Embryonic facial prominence (tissue), 1 donor: Measurements from ENCODE around the gene CTNNA3.

Experiments used
- DNase-seq: peaks from one replicate; pipeline ENCODE4 v3.0.0-alpha.2; 2016; ENCODE audit errors: extremely low spot score

CTNNA3 gene

GRCh38 chr10:66292922-66293321 lies 1403.1 kb downstream of the CTNNA3 start:
- no peak for DNase-seq

GRCh38 chr10:66292456-66292855 lies 1403.5 kb downstream of the CTNNA3 start:
- DNase-seq = no peak

- DNase-seq = no peak
Observed at GRCh38 chr10:66291133-66291532, 1404.9 kb downstream of the CTNNA3 start.

DNA sequence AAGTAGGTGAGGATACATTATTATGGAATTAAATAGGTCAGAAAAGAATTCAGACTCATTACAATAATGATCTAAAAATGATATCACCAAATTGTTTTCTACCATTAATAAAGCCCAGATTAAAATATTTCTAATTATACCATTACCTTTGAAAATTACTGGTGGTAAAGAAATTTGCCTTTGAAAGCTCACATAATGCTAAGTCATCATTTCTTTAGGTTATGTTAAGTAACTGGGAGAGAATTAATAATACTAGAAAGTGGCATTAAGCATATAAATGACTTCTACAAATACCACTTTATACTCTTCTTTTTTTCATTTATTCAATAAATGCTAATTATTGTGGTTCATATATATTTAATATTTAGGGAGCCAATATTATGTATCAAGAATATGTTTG lies 1411.4 kb downstream of the CTNNA3 start:
- DNase-seq = no peak

DNA sequence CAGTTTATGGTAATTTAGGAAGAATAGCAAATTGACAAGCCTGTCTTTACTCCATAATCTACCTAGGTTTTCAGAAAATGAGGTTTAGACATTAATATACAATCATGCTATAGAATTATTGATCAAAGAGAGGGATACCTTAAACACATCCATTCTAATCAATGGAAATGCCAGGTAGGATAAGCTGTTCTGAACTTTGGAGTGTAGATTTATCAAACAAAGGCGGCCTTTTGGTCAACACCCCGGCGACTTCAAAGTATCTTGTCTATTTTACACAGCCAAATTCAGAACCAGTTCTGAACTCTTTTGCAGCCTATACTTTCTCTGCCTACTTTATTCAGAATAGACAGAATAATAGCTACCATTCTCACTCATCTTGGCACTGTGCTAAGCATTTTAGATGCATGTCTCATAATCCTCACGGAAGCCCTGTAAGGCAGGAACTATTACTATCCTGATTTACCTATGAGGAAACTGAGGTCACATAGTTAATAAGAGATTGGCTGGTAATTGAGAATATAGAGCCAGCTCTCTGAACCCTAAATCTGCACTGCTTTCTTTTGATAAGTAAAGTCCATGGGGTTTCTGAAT lies 1412.0 kb downstream of the CTNNA3 start:
- DNase-seq = no peak

DNA sequence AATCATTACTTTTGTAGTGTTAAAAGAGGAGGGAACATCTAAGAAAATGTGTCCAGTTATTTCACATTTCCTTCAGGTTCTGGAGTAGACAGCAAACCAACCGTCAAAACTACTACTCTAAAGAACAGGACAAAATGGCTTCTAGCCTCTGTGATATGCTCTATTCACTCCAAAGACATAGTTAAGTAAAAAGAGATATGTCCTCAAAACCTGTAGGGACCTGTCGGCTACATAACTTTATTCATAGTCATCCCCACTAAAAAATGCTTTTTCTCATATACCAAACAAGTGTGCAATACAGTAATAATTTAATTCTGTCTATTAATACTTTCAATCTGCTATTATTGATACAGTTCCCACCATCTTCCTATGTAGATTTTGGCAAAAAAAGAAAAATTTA lies 1412.9 kb downstream of the CTNNA3 start:
- no peak for DNase-seq

DNA sequence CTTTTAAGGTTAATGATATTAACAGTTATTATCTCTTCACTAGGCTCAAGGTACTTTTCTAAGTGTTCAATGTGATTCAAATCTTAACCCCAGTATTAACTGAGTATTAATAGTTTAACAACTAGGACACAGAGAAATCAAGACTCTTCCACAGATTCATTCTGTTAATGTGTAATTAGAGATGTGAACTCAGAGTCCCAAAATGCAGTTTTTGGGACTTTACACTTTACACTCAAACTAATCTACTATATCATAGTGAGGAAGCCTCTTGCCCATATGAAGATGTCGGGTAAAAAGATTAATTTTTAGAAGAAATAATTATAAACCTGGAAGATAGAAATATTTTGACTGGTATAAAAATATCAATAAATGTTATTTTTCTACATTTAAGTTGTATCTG lies 1414.7 kb downstream of the CTNNA3 start:
- DNase-seq = no peak

DNA sequence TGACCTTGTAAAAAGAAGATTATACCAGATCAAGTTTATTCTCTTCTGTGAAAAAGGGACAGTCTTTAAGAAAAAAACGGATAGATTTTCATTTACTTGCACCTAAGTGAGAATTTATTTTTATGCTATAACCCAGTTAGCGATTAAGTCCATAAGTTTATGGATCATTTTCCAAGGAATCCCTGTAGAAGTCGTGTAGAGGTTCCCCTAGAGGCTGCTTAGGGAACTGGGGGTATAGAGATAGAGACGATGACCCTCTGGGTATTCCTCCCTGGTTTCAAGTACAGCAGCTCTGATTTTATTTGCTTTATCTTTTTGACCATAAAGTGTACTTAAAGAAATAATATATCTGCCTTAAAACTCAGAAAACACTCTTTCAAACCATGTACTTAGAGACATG lies 1418.5 kb downstream of the CTNNA3 start:
- no peak for DNase-seq

DNA sequence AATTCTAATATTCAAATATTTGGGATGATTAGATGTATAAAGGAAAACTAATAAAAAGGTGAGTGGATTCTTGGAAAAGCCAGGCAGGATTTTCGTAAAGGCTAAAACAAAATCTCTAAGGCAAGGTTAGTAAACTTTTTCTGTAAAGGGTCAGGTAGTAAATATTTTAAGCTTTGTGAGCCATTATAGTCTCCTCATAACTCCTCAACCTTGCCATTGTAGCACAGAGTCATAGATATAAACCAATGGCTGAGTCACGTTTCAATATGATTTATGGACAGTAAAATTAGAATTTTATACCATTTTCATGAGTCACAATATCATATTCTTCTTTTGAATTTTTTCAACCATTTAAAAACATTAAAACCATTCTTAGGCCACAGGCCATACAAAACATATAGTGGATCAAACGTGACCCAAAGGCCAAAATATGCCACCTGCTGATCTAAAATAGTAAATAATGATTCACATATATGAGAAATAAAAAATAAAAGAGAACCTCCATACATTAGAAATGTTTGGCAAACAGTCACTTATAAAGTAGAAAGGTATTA lies 1422.0 kb downstream of the CTNNA3 start:
- no peak for DNase-seq

DNA sequence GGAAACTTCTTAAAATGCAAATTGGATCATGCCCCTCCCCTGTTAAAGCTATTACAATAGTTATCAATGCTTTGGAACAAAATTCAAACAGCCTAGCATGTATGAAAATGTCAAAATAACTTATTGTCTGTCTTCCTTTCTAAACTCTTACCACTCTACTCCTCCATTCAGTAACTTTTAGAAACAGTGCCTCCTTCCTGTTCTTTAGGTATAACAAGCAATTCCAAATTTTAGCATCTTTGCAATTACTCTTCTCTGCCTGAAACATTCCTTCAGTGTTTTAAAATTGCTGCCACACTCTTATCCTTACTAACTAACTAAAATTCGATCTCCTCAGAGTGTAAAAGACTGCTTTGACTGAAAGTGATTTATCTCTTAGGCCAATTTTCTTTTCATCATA lies 1430.6 kb downstream of the CTNNA3 start:
- DNase-seq = no peak

- no peak for DNase-seq
Observed at GRCh38 chr10:66259836-66260235, 1436.2 kb downstream of the CTNNA3 start.

DNA sequence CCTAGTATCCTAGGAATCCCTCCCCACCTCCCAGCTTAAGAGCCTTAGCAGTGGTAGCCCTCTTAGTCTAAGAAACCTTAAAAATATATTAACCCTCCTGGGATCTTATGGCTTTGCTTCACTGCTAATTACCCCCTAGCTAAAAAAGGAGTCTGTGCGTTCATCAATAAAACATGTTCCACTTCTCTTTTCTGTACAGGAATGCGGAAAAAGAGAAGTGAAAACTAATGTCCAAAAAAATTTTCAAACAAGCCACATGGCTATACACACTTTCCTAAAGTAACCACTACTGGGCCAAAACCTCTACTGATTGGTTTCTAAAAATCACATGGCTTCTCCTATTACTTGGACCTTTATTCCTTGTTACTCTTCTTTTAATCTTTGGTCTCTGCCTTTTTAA lies 1437.3 kb downstream of the CTNNA3 start:
- DNase-seq = no peak

GRCh38 chr10:66257801-66258200 lies 1438.2 kb downstream of the CTNNA3 start:
- no peak for DNase-seq

- no peak for DNase-seq
Observed at GRCh38 chr10:66252986-66253385, 1443.0 kb downstream of the CTNNA3 start.

GRCh38 chr10:66246177-66246576 lies 1449.8 kb downstream of the CTNNA3 start:
- no peak for DNase-seq

DNA sequence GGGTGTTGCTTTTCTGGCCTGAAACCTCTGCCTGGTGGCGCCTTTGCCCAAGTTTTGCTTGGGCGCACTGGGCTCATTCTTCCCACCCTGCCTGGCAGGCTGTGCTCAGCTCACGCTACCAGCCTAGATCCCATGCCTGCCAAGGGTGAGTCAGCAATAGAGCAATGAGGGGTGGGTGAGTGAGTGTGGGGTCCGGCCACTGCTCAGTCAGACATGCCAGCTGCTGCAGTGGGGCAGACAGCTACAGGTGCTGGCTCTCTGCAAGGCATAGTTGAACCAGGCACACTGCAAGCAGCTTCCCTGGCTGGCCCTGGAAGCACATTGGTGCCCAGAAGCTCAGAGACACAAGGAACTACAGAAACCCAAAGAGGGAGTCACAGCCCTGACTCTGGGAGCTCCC lies 1451.0 kb downstream of the CTNNA3 start:
- no peak for DNase-seq

DNA sequence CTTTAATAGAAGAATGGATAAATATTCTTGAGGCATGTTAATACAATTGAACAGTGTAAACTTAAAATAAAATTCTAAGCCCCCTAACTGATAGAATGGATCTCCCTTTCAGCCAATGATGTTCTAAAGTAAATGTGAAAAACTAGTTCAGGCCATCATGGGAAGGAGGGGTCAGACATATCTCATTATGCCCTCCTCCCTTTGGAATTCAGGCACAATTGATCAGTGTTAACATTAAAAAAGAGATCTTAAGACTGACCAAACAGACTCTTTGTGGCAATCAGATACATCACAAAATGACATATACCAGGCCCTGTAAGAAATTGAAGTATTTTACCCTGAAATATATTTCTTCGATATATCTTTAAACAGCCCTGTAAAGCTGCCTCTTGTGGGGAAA lies 1453.1 kb downstream of the CTNNA3 start:
- no peak for DNase-seq

DNA sequence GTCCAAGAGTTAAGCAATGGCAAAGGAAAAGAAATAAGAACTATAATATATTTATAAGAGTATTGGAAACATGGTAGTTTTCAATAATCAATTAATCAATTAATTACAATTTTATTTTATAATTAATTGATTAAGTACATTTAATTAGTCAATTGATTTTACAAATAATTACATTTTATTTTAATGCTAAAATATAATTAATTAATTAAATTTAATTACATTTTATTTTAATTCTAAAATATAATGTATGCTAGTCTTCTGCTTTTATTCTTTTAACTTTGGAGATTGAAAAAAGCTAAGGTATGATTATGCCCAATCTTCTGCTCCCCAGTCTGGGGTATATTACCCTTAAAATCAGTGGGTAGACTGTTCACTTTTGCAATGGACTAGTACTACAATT lies 1456.9 kb downstream of the CTNNA3 start:
- DNase-seq = no peak

GRCh38 chr10:66238343-66238742 lies 1457.7 kb downstream of the CTNNA3 start:
- no peak for DNase-seq

GRCh38 chr10:66234872-66235271 lies 1461.1 kb downstream of the CTNNA3 start:
- no peak for DNase-seq

DNA sequence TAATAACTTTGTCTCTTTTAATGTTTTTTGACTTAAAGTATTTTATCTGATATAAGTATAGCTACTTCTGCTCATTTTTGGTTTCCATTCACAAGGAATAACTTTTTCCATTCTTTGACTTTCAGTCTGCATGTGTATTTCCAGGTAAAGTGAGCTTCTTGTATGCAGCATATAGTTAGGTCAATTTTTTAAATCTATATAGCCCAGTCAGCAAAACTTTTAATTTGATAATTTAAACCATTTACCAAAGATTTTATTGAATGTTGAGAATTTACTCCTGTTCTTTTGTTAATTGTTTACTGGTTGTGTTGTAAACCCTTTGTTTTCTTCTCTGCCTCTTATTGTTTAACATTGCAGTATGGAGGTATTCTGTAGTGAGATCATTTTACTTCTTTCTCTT lies 1467.1 kb downstream of the CTNNA3 start:
- no peak for DNase-seq

DNA sequence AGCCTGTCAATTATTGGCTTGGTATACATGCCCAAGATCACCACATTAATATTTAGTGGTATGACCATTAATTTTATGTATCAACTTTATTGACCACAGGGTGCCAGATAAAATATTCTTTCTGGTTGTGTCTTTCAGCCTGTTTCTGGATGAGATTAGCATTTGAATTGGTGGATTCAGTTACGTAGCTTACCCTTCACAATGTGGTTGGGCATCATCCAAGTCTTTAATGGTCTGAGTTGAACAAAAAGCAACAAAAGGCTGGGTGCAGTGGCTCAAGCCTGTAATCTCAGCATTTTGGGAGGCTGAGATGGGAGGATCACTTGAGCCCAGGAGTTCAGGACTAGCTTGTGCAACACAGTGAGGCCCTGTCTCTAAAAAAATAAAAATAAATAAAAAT lies 1472.3 kb downstream of the CTNNA3 start:
- DNase-seq = no peak

- DNase-seq = no peak
Observed at GRCh38 chr10:66222462-66223046, 1473.4 kb downstream of the CTNNA3 start.
